Keratinocyte (primary cell): ENCODE measurements around the gene POU3F1.

Experiments used
- CTCF ChIP-seq, 3 experiments: IDR thresholded peaks in 1 of 3; conservative IDR thresholded peaks in 1 of 3; optimal IDR thresholded peaks in 1 of 3; 2 replicates in 2 of 3; 3 replicates in 1 of 3; pipeline versions ENCODE3 to v1.5.1; 2011; ENCODE audit warnings: low read length in 3 of 3, mild to moderate bottlenecking in 3 of 3, moderate library complexity in 2 of 3, control low read depth in 1 of 3, inconsistent platforms in 1 of 3; ENCODE audit not compliant: insufficient read depth in 2 of 3; ENCODE audit errors: extremely low read depth in 1 of 3
- EZH2 ChIP-seq: IDR thresholded peaks from one replicate; pipeline ENCODE4 v1.6.1; 2012; ENCODE audit warnings: inconsistent platforms, mild to moderate bottlenecking, low read length, moderate library complexity

GRCh38 chr1:38039331-38040088, 7.1 kb downstream of the POU3F1 start:
- TF ChIP-seq CTCF (optimal IDR thresholded peaks at IDR 0.05 in 1 of 3, IDR thresholded peaks at IDR 0.05 in 1 of 3, conservative IDR thresholded peaks at IDR 0.05 in 1 of 3; ENCODE audit: extremely low read depth in 1 of 3, insufficient read depth in 2 of 3, low read length in 3 of 3), result no peak
- TF ChIP-seq EZH2, result no peak
